ENCODE data around the gene MAP3K5.

The MAP3K5 gene

DNA sequence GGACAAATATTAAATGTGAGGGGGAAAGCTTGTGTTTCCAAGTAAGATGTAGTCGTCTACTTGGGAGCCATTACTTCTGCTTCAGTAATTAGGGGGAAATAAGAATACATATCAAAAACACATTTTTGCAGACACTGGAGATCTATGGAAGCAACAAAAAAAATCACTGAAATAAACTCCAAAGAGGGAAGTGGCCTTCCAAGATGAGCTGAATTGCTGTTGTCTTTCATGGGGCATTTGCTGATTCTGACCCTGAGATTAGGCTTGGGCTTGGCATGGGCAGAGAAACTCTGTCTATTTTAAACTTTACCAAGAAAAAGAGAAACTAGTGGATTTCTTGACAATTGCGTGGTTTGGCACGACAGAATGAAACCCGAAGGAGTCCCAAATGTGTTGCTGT lies 120.1 kb downstream of the MAP3K5 start:
- no peak for DNase-seq

DNA sequence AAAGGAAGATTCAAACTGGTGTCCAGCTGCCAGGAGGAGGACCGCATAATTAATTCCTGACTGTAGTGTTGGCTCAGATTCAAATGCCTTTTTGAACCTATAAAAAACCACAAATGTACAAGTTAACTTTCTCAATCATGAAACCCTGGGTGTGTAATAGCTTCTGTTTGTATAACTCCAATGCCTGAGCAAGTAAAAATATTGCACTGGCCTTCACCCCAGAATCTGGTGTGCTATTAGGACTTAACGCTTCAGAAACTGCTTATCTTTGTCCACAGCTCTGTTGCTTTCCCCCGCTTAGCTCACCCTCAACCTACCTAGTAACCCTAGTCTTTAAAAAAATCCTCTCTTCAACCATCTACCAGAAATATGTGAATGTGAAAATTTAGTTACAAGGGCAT lies 123.0 kb downstream of the MAP3K5 start:
- DNase-seq, result no peak

- no peak for DNase-seq
Observed at GRCh38 chr6:136668571-136668970, 123.7 kb downstream of the MAP3K5 start.

GRCh38 chr6:136666041-136666440 lies 126.2 kb downstream of the MAP3K5 start:
- DNase-seq, result no peak

GRCh38 chr6:136662347-136663237 lies 129.7 kb downstream of the MAP3K5 start:
- no peak for DNase-seq

DNA sequence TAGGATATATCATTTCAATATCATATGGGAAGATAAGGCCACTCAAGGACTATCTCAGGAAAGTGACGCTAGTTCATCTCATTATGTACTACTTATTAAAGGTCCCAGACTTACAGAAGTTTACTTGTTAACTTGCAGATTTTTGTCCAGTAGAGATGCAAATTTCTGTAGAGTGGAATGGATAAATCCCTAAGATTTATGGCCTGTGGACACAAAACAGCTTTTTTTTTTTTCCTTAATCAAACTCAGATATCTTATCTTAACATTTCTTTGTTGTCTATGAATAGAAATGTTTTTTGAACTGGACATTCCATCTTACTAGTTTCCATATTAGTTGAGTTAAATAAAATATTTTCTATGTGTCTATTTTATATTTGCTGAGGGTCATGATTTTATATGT lies 131.6 kb downstream of the MAP3K5 start:
- DNase-seq, result no peak

- DNase-seq, result no peak
Observed at GRCh38 chr6:136659991-136660499, 132.2 kb downstream of the MAP3K5 start.

DNA sequence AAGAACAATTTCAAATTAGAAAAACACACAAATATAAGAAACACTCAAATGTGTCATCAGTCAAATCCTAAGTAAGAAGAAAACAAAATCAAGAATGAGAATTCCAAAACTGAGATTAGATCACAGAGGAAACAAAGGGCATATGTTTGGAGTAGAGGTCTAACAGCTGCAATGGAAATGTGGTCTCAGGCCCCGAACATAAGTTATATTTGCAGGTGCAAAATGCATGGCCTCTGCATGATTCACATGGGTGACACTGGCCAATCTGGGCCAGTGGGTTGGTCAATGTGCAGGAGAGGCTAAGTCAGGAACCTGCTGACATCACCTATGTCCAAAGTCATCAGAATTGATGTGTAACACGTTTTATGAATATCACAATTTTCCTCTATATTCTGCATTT lies 133.6 kb downstream of the MAP3K5 start:
- no peak for DNase-seq

DNA sequence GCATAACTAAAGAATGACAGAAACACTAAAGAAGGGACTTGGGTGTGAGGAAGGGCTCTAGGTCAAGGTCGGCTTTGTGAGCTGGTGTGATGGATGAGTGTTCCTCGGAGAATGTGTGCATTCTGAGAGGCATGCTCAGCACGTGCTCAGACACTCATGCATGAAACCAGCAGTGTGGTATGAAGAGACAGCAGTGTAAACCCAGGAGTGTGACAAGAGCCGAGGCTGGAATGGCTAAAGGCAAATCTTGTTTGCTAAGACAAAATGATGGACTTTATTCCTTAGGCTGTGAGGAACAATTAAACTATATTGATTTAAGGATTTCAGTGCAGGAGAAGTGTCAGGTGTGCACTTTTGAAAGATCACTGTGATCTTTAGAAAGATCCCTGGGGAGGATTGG lies 134.6 kb downstream of the MAP3K5 start:
- DNase-seq, result no peak

- no peak for DNase-seq
Observed at GRCh38 chr6:136656121-136656520, 136.2 kb downstream of the MAP3K5 start.

DNA sequence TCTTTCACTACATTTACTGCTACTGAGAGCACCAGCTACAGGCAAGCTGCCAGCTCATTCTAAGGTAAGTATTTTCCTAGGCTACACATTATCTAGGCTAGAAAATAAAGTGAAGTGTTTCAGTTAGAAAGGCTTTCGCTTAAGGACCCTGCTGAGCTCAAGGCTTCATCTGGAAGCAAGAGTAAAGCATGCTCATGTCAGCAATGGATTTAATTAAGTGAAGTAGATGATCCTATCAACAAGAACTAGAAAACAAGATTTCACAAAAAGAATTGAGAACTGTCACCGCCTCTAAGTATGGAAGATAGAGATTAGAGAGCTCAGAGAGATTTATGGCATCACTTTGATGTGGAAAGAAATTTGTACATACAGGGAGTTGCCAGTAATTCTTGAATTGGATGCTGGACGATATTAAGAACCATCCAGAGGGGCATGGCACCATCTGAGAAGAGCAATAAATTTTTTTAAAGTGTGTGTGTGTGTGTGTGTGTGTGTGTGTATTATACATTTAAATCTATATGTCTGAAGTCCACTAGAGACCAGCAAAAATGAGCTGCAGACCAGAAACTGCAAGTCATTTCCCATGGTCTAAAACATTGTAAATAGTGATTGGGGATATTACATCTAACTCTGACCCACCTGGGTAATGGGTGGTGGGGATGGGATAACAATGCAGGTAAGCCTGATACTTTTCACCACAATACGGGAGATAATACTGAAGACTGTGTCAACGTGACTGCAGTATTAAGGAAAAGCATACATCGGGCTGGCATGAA lies 136.8 kb downstream of the MAP3K5 start:
- no peak for DNase-seq

- no peak for DNase-seq
Observed at GRCh38 chr6:136654086-136654485, 138.2 kb downstream of the MAP3K5 start.

GRCh38 chr6:136652656-136653055 lies 139.6 kb downstream of the MAP3K5 start:
- DNase-seq, result no peak

DNA sequence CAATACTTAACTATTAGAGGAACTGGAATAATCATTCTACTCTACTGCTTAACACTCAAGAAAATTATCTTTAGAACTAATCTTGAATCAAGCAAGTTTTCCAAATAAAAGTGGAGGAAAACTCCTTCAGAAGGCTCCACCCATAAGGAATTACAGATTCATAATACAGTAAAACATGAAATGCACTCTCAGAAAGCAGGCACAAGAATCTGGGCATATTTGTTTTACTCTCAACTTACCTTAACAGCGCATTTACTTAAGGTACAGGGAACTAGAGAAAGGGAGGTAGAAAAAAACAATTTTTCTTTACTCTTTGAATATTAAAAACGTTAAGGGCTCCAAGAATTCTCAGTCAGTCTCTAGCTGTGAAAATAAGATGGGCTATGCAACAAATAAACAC lies 140.3 kb downstream of the MAP3K5 start:
- DNase-seq, result no peak

GRCh38 chr6:136647363-136647852 lies 144.9 kb downstream of the MAP3K5 start:
- DNase-seq, result no peak

DNA sequence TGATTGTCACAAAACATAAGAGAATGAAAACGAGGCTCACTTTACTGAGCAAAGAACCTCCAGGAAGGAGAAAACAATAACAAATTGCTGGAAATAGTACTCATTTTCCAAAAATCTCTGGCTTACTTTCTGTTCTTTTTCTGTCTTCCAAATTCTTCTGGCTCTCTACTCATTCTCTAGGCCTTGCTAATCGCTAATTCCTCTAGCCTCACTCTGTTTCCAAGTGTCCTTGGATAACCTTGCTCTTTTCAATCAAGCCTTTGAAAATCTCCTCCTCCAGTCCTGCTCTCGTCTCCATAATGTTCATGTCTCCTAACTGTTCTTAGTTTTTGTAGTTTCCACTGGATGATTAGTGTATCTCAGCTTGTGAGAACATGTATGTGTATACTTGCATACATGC lies 145.9 kb downstream of the MAP3K5 start:
- no peak for DNase-seq

DNA sequence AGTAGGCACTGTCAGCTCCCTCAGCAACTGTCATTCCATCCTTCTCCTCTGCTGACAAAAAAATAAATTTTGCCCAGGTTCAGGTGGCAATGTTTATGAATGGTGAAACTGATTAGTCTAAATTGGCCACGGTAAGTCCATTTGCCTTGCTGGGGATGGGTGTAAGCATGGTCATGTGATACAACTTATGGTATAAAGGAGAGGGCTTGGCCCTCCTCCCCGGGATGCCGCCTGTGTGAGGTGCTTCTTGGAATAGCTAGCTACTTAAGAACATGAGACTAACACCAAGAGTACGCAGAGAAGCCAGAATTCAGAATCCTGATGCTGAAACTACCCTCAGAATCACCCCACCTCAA lies 147.7 kb downstream of the MAP3K5 start:
- DNase-seq, result no peak

DNA sequence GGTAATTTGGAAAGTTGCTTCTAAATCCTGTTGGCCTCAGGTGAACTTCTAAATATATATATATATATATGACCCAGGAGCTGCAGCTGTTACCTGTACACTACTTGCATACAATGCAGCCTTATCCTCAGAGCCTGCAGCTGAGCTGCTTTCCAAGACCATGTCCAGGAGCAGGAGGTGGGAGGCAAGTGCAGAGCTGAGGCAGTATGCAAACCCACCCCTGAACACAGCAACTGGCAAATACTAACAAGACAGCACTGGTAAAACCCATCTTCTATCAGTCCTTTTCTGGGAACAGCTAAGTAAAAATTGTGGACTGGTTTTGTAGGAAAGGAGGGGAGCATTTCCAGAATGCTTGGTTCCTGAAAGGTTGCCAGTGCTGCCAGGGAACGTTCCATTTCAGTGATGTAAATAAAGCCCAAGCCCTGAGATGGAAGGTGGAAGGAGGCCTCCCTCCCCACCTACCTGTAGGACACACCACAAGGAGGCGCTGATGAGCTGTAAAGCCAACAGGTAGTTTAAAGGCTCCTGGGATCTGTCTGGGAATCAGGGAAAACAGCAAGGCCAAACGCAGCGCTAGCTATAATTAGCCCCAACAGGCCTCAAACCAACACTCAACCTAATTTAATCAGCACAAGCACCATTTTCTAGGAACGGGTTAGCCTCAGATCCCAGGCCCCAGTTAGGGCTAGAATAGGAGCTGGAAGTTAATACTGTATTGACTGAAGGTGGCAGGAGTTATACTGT lies 148.3 kb downstream of the MAP3K5 start:
- DNase-seq, result peak; percentile 63 to 72

- DNase-seq, result no peak
Observed at GRCh38 chr6:136641873-136642465, 150.3 kb downstream of the MAP3K5 start.

GRCh38 chr6:136641166-136641565 lies 151.1 kb downstream of the MAP3K5 start:
- no peak for DNase-seq

GRCh38 chr6:136640132-136640915 lies 152.0 kb downstream of the MAP3K5 start:
- no peak for DNase-seq

- DNase-seq, result no peak
Observed at GRCh38 chr6:136639702-136640101, 152.6 kb downstream of the MAP3K5 start.
